Measurements from ENCODE around the gene TMEM134. TPM values are rescaled to one million over a fixed set of nuclear protein-coding genes. Genes with fewer than 3 reads are reported as not detected.

TMEM134 gene
- total RNA-seq, 1 donor from 2014 or later = 13.1 TPM

DNA sequence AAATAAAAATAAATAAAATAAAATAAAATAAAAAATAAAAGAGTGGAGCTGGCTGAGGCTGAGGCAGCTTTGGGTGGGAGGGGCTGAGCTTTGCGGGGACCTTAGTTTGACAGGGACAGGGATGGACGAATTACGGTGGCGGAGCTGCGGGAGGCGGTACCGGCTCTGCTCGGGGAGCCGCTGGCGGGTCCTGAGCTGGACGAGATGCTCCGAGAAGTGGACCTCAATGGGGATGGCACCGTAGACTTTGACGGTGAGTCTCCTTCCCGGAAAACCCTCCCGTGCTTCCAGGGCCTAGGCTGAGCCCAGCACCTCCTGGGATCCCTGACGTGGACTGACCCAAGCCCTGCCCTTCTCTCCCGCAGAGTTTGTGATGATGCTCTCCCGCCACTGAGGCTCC is 10.8 kb downstream of the TMEM134 start:
- DNase-seq = no peak

GRCh38 chr11:67457453-67457852 is 11.6 kb downstream of the TMEM134 start:
- no peak for DNase-seq

- no peak for DNase-seq
These were observed 12.9 kb downstream of the TMEM134 start for GRCh38 chr11:67456068-67456705.

- DNase-seq = no peak
These were observed 14.0 kb downstream of the TMEM134 start, which contains the start of gene CABP4 for GRCh38 chr11:67455054-67455453. CABP4 (plus strand) TSS chr11:67455354; CDS start chr11:67455424, 70 bp downstream.

DNA sequence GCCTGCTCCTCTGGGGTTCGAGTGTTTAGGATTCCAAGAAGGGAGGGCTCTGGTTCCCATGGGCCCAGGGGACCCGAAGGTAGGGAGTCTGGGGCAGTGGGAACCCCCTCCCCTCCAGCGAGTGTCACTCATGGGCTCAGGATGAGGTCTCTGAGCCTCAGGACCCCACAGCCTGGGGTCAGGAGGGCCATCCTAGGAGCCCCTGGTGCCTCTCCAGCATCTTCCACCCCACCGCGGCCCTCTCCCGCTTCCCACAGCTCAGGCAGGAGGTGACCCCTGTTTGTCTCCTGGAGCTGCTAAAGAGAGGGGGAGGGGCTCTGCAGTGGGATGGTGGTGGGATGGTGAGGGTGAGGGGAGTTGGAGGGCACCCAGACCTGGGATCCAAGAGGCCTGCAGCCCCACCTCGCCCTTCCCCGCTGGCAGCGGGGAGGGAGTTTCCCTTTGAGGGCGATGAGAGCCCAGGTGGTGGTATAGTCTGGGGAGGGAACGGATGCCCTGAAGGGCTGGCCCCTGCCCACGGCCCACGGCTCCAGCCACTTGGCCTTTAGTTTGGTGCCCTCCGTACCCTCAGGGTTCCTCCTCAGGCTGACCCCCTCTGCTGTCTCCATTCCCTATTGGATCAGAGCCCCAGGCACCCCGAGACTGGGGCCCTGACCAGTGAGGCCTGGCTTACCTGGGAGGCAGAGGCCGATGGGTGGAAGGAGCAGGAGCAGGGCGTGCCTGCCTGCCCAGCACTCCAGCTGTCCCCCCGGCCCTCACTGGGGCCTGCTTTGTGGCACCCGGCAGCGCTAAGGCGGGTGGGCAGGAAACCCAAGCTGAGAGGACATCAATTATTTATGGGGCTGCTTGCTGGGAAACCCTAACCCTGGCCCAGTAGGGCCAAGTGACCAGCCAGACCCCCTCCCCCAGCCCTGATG is 15.0 kb downstream of the TMEM134 start:
- no peak for DNase-seq

- DNase-seq = no peak
These were observed 16.7 kb downstream of the TMEM134 start, which contains the start of gene GPR152 for GRCh38 chr11:67452141-67452952. GPR152 (minus strand) TSS chr11:67452729; CDS start chr11:67452724, 5 bp downstream.

- DNase-seq = no peak
These were observed 17.4 kb downstream of the TMEM134 start for GRCh38 chr11:67451658-67451976.

DNA sequence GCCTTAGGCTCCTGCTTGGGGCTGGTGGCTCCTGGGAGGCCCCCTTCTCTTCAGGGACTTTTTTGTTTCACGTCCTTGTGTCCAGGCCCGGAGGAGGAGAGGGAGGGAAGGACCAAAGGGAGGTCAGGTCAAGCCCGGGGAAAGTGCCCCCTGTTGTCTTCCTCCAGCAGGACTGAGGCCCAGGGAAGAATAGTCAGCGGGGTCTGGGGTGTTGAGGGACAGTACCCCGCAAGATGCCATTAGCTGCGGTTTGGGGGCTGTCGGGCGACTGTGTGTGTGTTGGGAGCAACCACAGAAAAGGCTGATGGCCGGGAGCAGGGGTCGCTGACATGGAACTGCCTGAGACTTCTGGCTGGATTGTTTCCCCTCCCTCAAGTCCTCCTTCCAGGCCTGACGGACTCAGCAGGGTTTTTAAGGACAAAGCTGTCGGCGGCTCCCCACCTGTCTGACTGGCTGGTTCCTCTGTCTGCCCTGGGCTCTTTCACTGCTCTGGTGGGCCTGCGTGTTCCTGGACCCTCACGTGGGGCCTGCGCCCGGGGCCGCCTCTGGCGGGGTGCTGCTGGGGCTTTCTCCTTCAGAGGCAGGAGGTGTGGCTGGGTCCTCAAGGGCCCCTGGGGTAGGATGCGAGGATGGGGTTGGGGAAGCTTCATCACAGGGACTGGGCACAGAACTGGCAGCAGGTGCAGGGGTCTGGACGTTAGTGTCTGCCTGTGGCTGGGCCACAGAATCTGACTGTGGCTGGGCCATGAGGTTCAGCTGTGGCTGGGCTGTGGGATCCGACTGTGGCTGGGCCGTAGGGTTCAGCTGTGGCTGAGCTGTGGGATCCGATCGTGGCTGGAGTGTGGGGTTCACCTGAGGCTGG is 18.0 kb downstream of the TMEM134 start:
- no peak for DNase-seq

GRCh38 chr11:67449116-67449844 is 19.8 kb downstream of the TMEM134 start:
- no peak for DNase-seq

- DNase-seq = no peak
These were observed 20.8 kb downstream of the TMEM134 start for GRCh38 chr11:67448220-67448609.

- DNase-seq = no peak
These were observed 23.5 kb downstream of the TMEM134 start for GRCh38 chr11:67445515-67445914.

- no peak for DNase-seq
These were observed 26.3 kb downstream of the TMEM134 start for GRCh38 chr11:67442504-67443404.

- no peak for DNase-seq
These were observed 27.2 kb downstream of the TMEM134 start for GRCh38 chr11:67441731-67442351.

DNA sequence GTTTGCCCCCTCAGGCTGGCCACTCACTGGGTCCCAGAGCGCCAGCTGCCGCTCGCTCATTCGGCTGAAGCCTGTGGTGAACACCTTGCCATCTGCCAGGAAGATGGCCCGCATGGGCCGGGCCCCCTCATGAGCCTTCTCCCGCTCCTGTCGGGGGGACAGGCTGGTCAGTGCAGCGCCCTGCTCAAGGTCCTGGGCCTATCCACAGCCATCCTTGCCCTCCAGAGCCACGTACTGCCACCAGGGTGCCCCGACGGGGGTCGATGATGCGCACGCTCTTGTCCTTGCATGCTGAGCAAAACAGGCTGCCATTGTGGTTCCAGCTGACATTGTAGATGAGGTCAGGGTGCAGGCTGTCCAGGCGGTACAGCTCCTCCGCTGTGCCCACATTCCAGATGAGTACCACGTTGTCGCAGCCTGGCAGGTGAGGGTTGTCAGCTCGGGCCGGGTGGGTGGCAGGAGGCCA is 27.9 kb downstream of the TMEM134 start:
- DNase-seq = no peak

DNA sequence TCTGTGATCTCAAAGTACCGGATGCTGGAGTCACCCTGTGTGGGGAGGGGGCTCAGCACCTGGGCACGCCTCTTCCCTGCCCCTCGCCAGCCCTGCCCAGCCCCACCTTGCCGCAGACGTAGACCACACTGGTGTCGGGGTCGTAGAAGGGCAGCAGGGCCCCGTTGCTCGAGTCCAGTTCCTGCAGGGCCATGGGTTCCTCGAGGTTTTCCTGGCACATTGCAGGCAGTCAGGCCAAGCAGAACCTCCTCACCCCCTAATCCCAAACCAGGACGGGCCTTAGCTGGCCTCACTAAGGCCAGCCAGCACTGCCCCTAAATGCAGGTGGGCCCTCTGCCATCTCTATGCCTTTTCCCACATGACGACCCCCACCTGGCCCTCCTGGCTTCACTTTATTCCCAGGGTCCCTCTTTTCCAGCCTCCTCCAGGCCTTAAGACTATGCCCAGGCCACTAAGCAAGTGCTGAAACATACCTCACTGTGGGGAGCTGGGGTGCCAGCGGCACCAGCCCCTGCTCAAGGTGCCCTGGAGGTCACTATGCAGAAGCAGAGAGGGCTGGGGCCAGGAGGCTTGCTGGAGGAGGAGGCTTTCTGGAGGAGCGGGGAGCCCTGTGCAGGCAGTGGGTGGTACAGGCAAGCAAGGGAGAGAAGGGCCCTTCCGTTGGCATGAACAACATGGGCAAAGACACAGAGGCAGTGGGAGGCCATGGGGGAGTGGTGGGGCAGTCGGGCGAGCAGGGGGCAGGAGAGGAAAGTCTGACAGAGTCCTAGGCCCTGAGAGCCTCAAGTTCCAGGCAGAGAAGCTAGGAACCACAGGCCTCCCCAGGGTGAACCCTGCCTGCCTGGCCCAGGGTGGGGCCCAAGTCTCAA is 28.6 kb downstream of the TMEM134 start:
- no peak for DNase-seq

- DNase-seq = no peak
These were observed 29.5 kb downstream of the TMEM134 start for GRCh38 chr11:67439321-67440228.

All from occipital lobe (tissue), 2 donors.